Activated CD8-positive, alpha-beta memory T cell treated with anti-CD3 and anti-CD28 coated beads, Interleukin-2, amount 10 ng/mL, durations not matched to agents 7 days and 5 days (primary cell): ENCODE results near the gene SH3RF1. TPM values are rescaled to one million over a fixed set of nuclear protein-coding genes. Genes with fewer than 3 reads are reported as not detected.

Source experiments
- ATAC-seq: fragments of 150-1000 bp; cut with Tn5 transposase; one replicate; pipeline ENCODE4 v1.10.0; 2021; ENCODE audit warnings: moderate library complexity
- CTCF ChIA-PET: fragments of 350-600 bp; sonication (Branson Sonifier 250); formaldehyde crosslinking; loops from one replicate; lab custom pipeline; 2021; ENCODE audit warnings: antibody characterized with exemption; lab: Charles Lee
- DNase-seq: peaks from one replicate; pipeline ENCODE4 v3.0.0-alpha.2; 2020
- H3K27ac Mint-ChIP-seq: one replicate; pipeline ENCODE4 v1.8.0; 2021; ENCODE audit warnings: mild to moderate bottlenecking, mixed read lengths
- H3K27me3 Mint-ChIP-seq: one replicate; pipeline ENCODE4 v1.8.0; 2021; ENCODE audit warnings: mixed read lengths
- H3K36me3 Mint-ChIP-seq: one replicate; pipeline ENCODE4 v1.8.0; 2021; ENCODE audit warnings: mild to moderate bottlenecking, mixed read lengths
- H3K4me1 Mint-ChIP-seq: one replicate; pipeline ENCODE4 v1.8.0; 2021; ENCODE audit warnings: mixed read lengths
- H3K4me3 Mint-ChIP-seq: one replicate; pipeline ENCODE4 v1.8.0; 2021; ENCODE audit warnings: mild to moderate bottlenecking, moderate library complexity, mixed read lengths
- H3K9me3 Mint-ChIP-seq: one replicate; pipeline ENCODE4 v1.8.0; 2022; ENCODE audit warnings: low read depth, mixed read lengths
- total RNA-seq, 2 experiments: library from RNA; stranded (reverse); gene quantifications; one replicate each; pipeline ENCODE4 v1.2.3, GENCODE V29; 2021

Gene SH3RF1
- under 1 TPM in 1 of 2 experiments, not detected in 1; 0.35 TPM for total RNA-seq

DNA sequence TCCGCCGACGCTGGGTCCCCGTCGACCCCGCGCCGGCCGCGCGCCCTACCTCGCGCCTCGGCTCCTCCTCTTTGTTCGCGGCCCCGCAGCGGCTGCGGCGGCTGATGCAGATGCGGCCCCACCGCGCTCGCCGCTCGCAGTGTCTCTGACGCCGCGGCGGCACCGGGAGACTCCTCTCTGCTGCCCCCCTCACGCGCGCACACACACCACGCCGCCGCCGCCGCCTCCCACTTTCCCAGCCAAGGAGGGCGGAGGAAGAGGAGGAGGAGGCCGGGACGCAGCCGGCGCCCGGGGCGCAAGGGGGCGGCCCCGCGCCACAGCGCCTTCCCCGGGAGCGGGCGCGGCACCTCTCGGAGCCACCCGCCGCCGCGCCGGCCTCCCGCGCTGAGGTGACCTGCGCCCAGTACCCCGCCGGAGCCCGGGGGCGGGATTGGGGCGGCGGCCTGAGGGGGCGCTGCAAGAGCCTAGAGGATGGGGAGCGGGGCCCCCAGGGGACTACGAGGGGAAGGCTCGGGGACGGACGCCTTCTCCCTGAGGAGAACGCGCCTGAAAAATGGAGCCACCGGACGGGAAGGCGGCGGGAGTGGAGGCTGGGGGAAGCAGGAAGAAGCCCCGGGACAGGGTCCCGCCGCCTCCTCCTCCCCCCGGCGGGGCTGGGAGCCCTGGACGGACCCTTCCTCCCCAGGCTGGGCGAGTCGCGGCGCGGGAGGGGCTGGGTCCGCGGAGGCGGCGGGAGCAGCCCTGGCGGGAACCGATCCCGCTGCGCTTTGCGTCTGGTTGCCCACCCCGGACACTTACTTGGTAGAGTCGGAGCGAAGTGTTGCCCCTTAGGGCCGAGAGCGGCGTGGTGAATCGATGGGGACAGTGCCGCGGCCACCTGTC lies at the start of gene SH3RF1:
TSS of gene SH3RF1 (minus strand) at position 147 of the 882 bp plus-strand sequence. CDS start 1,744 bp downstream, outside the sequence.
- ATAC-seq (peak; percentile 72), DNase-seq (peak; percentile 41)
- CTCF ChIA-PET: interaction anchor here (0.9 kb wide), 1 partner anchor 261 kb away, joined by 3 read pairs; the partner anchor contains the start of gene CBR4
- Mint-ChIP-seq H3K9me3 (no peaks in the 10 kb centered on the region), H3K36me3 (no peaks in the 10 kb centered on the region), H3K4me3 (peak within 1 kb of the TSS; percentile 68), H3K27ac (no peak within 1 kb of the TSS), H3K4me1 (peaks cover 10% of the 10 kb centered on the region), H3K27me3 (peaks cover 71% of the 10 kb centered on the region)

DNA sequence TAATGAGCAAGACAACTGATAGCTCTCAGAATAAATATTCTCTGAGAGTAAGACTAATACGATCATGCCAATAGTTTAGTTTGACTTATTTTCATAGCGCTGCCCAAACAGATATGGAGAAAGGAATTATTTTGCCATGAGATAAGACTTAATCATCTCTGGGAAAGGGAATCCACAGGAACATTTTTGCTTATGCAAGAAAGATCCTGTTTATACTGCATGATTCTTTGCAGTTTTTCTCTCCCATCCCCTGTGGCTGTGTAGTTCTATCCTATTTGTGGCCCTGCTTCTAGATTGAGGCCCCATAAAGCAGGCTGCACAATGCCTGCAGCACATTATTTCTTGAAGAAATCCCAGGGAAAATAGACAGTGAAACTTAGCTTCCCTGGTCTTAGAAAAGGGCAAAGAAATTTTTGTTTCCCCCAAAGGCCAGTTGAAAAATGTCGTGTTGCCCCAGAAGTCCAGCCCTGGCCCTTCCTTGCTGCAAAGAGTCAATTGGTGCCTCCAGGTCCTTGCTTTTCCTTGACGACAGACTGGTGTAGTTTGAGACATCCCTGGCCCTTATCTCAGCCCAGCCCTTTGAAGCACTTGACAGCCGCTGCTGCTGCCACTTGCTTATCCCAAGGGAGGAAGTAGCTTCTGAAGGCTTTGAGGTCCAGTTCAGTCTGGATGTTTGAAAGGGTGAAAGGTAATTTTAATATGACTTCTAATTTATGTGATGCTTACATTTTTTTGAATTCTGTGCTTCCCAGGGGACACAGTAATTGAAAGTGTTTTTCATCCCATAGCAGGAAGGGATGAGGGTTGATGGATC lies 45.0 kb upstream of the SH3RF1 start:
- Mint-ChIP-seq H3K27me3 (peaks cover 6% of the 10 kb centered on the region), H3K9me3 (no peaks in the 10 kb centered on the region), H3K27ac (no peak overlapping the region), H3K36me3 (no peaks in the 10 kb centered on the region), H3K4me1 (no peaks in the 10 kb centered on the region), H3K4me3 (no peak overlapping the region)
- ATAC-seq: no peak
- no peak for DNase-seq
- CTCF ChIA-PET: no interaction called here

DNA sequence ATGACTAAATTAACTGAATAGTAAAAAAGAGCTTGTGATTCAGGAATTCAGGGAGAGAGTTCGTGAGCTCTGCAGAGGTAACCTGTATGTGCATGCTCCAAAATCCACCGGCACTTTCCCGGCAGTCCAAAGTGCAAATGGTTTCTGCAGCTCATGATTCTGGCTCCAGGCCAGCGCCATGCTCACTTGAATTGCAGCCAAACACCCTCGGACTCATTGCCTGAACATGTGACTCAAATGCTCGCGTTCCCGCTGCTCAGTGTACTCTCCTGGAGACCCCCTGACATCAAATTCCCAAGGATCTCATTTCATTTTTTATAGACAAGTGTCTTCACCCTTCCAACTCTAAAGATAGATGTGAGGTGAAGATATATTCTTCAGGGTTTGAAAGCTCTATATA lies 44.1 kb upstream of the SH3RF1 start:
- CTCF ChIA-PET: no interaction called here
- H3K4me3 Mint-ChIP-seq: no peak overlapping the region
- DNase-seq (no peak), ATAC-seq (no peak)
- H3K27ac Mint-ChIP-seq: no peak overlapping the region
- H3K9me3 Mint-ChIP-seq: no peaks in the 10 kb centered on the region
- no peaks in the 10 kb centered on the region for H3K36me3 Mint-ChIP-seq
- H3K4me1 Mint-ChIP-seq: no peaks in the 10 kb centered on the region
- peaks cover 3% of the 10 kb centered on the region for H3K27me3 Mint-ChIP-seq

DNA sequence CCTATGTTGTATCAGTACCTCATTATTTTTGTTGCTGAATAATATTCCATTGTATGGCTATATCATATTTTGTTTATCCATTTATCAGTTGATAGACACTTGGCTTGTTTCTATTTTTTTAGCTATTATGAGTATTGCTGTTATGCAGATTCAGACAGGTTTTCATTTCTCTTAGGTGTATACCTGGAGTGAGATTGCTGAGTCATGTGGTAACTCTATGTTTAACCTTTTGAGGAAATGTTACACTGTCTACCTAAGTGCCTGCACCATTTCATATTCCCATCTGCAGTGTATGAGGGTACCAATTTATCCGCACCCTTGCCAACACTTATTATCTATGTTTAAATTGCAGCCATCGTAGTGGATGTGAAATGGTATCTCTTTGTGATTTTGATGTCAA lies 43.0 kb upstream of the SH3RF1 start:
- no peaks in the 10 kb centered on the region for H3K4me1 Mint-ChIP-seq
- no peaks in the 10 kb centered on the region for H3K9me3 Mint-ChIP-seq
- H3K4me3 Mint-ChIP-seq: no peak overlapping the region
- H3K27me3 Mint-ChIP-seq: peaks cover 3% of the 10 kb centered on the region
- ATAC-seq: no peak
- no peak for DNase-seq
- no peak overlapping the region for H3K27ac Mint-ChIP-seq
- no peaks in the 10 kb centered on the region for H3K36me3 Mint-ChIP-seq
- CTCF ChIA-PET: no interaction called here

DNA sequence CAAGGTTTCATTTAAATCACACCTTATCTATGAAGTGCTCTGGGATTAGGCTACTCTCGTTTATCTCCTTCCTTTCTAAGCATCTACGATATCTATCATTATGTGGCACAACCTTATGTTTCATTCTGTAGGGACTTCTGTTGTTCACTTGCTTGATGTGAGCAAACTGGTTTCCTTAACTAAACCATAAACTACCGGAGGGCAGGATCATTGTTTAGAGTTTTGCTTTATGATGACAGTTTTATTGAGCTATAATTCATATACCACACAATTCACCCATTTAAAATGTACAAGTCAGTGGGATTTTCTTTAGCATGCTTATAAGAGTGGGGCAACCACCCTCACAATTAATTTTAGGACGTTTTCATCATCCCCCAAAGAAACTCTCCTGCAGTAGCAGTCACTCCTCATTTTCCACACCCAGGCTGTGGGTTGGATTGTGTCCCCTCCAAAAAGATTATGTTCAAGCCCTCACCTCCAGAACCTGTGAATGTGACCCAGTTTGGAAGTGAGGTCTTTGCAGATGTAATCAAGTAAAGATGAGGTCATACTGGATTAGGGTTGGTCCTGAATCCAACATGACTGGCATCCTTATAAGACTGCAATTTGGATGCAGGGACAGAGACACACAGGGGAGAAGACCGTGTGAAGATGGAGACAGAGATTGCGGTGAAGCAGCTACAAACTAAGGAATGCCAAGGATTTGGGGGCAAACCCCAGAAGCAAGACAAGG lies 42.1 kb upstream of the SH3RF1 start:
- Mint-ChIP-seq H3K4me3 (no peak overlapping the region), H3K27me3 (peaks cover 3% of the 10 kb centered on the region), H3K9me3 (no peaks in the 10 kb centered on the region), H3K4me1 (no peaks in the 10 kb centered on the region), H3K36me3 (no peaks in the 10 kb centered on the region), H3K27ac (no peak overlapping the region)
- ATAC-seq (no peak), DNase-seq (no peak)
- CTCF ChIA-PET: no interaction called here

DNA sequence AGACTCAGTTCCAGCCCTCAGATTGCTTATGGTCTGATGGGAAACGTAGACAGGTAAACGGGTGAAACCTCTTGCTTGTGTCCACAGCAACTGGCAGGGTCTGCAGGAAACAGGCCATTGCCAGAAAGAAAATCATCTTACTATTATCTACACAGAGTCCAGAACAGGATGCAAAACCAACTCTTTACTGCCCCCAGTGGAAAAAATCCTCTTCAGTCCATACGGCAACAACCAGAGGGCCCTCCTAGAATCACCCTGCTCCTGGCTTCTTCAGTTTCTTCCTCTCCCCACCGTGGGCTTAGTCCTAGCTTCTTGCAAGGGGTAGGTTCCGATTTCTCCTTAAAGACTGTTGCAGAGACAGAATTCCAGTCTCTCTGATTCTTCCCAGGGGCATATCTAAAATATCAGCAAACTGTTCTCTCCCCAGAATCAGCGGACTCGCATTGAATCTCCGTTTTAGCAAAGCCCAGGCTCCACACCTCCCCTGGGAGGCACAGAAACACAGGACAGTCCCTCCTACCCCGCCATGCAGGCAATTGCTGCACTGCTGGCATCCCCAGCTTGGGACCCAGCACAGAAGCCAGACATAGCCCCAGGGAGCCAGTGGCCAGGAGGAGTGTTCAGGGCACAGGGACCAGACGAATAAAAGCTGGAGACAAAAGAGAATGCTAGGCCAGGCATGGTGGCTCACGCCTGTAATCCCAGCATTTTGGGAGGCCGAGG lies 41.0 kb upstream of the SH3RF1 start:
- Mint-ChIP-seq H3K27ac (no peak overlapping the region), H3K4me1 (no peaks in the 10 kb centered on the region), H3K36me3 (no peaks in the 10 kb centered on the region), H3K9me3 (no peaks in the 10 kb centered on the region), H3K4me3 (no peak overlapping the region), H3K27me3 (peaks cover 3% of the 10 kb centered on the region)
- CTCF ChIA-PET: no interaction called here
- DNase-seq (no peak), ATAC-seq (no peak)

DNA sequence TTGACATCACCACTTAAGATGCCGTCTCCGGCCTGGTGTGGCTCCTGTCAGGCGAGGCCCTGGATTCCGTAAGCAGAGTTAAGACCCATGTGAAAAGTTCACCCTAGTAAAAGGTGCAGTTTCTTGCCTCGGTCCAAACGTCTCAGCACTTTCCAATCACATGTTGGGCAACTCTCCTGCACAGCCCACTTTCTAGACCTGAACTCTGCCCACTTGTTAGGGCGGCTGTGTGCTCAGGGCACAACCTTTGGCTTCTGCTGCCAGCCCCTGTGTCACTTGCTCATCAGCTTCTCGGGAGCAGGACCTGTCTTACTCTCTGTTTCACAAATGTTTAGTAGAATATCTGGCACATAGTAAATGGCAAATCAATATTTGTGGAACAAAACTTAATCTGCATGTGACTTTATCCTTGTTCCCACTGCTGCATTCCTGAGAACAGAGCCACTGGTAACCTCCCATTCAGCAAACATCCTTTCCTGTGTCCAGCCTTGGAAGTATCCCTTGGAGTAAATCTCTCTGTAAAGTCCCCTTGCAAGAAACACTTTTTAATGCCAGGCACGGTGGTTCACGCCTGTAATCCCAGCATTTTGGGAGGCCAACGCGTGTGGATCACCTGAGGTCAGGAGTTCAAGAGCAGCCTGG lies 38.7 kb upstream of the SH3RF1 start:
- H3K4me3 Mint-ChIP-seq: no peak overlapping the region
- H3K27me3 Mint-ChIP-seq: no peaks in the 10 kb centered on the region
- DNase-seq: no peak
- no peaks in the 10 kb centered on the region for H3K9me3 Mint-ChIP-seq
- no peak for ATAC-seq
- CTCF ChIA-PET: no interaction called here
- H3K27ac Mint-ChIP-seq: no peak overlapping the region
- H3K4me1 Mint-ChIP-seq: no peaks in the 10 kb centered on the region
- H3K36me3 Mint-ChIP-seq: no peaks in the 10 kb centered on the region

DNA sequence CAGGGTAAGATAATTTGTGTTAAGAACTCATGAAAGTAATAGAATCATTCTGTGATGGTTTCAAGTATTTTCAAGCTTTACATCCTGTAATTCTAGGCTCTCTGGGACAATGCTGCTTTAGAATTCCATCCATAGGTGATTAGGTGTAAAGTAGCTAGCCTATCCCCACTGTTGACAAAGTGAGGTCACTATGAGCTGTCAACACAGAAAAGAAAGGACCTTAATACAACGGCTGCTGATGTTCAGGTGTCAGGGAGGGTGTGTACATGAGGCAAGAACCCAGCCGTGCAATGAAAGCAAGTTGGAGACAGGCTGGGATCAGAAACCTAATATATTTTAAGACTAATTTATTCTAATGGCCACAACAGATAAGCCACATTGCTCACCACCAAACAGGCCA lies 36.8 kb upstream of the SH3RF1 start:
- Mint-ChIP-seq H3K27me3 (no peaks in the 10 kb centered on the region), H3K4me3 (no peak overlapping the region), H3K4me1 (no peaks in the 10 kb centered on the region), H3K9me3 (no peaks in the 10 kb centered on the region), H3K36me3 (no peaks in the 10 kb centered on the region), H3K27ac (no peak overlapping the region)
- CTCF ChIA-PET: no interaction called here
- ATAC-seq (no peak), DNase-seq (no peak)

DNA sequence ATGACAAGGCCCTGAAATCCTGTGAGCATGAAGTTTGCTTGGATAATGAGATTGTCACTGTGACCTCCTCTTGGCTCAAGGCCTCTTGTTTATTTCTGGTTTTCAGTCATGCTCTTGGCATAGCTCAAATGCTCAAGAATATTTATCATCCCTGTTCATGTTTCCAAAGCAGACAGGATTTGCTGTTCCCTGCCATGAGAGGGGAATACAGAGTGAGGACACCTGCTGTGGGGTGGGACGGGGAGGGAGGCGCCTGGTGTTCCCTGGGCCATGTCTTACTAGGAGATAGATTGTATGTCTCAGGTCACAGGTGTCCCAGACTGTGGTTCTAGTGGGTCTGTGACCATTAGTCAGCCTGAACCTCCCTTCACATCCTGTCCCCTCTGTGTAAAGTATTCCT lies 34.9 kb upstream of the SH3RF1 start:
- CTCF ChIA-PET: interaction anchor here (0.6 kb wide), 1 partner anchor 790 kb away, joined by 3 read pairs; no protein-coding TSS in a partner anchor

DNA sequence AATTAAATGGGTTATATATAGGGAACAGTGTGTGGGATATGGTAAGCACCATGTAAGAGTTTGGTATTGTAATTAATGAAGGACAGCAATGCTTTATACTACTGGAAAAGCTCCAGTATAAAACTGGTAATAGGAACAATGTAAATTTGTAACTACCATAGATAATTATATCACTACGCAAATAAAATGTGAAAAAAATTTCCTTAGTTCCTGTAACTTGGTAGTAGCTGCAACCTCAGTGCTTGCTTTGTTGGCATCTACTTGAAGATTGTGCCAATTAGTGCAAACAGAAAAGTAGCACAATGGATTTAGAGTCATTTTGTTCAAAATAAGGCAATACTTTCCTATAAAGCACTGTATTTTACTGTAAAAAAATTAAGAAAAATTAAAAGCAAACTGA lies 34.4 kb upstream of the SH3RF1 start:
- H3K4me1 Mint-ChIP-seq: no peaks in the 10 kb centered on the region
- CTCF ChIA-PET: interaction anchor here (0.5 to 0.6 kb wide), 2 partner anchors 422 to 790 kb away, joined by 3 read pairs; no protein-coding TSS in a partner anchor
- DNase-seq (no peak), ATAC-seq (no peak)
- no peaks in the 10 kb centered on the region for H3K36me3 Mint-ChIP-seq
- H3K4me3 Mint-ChIP-seq: no peak overlapping the region
- H3K27me3 Mint-ChIP-seq: no peaks in the 10 kb centered on the region
- no peaks in the 10 kb centered on the region for H3K9me3 Mint-ChIP-seq
- H3K27ac Mint-ChIP-seq: no peak overlapping the region

More for the DNA sequence above, 34.9 kb upstream of the SH3RF1 start:
- ATAC-seq (no peak), DNase-seq (no peak)
- no peaks in the 10 kb centered on the region for H3K4me1 Mint-ChIP-seq
- no peaks in the 10 kb centered on the region for H3K27me3 Mint-ChIP-seq
- no peak overlapping the region for H3K27ac Mint-ChIP-seq
- H3K4me3 Mint-ChIP-seq: no peak overlapping the region
- H3K36me3 Mint-ChIP-seq: no peaks in the 10 kb centered on the region
- H3K9me3 Mint-ChIP-seq: no peaks in the 10 kb centered on the region

DNA sequence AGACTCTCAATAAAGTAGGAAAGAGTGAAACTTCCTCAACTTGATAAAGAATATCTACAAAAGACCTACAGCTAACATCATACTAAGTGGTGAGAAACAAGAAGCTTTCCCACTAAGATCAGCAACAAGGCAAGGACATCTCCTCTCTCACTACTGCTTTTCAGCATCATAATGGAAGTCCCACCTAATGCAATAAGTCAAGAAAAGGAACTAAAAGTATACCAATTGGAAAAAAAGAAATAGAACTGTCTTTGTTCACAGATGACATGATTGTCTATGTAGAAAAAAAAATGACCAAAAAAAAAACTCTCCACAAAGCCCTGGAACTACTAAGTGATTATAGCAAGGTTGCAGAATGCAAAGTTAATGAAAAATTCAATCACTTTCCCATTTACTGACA lies 25.1 kb upstream of the SH3RF1 start:
- peaks cover 52% of the 10 kb centered on the region for H3K27me3 Mint-ChIP-seq
- ATAC-seq (no peak), DNase-seq (no peak)
- H3K4me3 Mint-ChIP-seq: no peak overlapping the region
- H3K27ac Mint-ChIP-seq: no peak overlapping the region
- no peaks in the 10 kb centered on the region for H3K9me3 Mint-ChIP-seq
- no peaks in the 10 kb centered on the region for H3K36me3 Mint-ChIP-seq
- peaks cover 7% of the 10 kb centered on the region for H3K4me1 Mint-ChIP-seq
- CTCF ChIA-PET: no interaction called here

DNA sequence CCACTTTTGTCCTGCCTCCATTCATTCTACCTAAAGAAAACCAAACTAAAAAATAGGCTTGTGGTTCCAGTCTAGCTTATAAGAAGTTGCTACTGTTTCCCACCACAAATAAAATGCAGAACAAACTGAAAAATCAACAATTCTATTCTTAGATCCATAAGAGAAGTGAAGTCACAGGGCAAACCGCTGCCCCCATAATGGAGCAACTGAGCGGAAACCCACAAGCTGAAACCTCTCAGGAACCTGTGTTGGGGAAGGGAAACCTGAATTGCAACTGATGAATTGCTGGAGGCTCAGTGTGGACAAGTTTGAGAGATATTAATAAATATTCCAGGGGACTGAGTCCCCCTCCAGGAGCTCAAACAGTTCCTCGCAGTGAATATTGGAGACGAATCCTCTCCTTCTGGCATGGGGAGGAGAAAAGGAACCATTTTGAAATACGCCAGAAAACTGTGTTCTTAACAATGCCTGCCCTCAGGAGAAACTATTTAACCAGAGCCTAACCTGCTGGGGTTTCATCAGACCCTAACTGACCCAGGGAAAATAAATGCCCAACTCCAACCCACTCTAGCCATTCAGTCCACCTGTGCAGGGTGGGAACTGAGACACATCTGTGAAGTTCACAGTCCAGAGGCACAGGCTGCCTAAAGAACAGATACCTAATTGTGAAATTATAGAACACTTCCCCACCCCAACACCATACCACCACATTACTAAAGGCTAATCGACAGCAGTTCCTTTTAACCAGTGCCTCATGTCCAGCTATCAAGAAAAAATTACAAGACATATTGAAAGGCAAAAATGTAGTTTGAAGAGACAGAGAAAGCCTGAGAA lies 22.8 kb upstream of the SH3RF1 start:
- Mint-ChIP-seq H3K4me1 (peaks cover 7% of the 10 kb centered on the region), H3K36me3 (no peaks in the 10 kb centered on the region), H3K27ac (no peak overlapping the region), H3K4me3 (no peak overlapping the region), H3K27me3 (peaks cover 51% of the 10 kb centered on the region), H3K9me3 (no peaks in the 10 kb centered on the region)
- CTCF ChIA-PET: no interaction called here
- DNase-seq: no peak
- no peak for ATAC-seq
